Stimulated activated CD4-positive, alpha-beta T cell treated with anti-CD3 and anti-CD28 coated beads, Interleukin-4, amount 100 ng/mL, for 1 hour (primary cell): ENCODE data around the gene C1GALT1C1L.
"Not testable (repeated sequence)": the region's sequence is repeated elsewhere in the genome, so short reads cannot be mapped to it uniquely, and the experiment has no call there.

Experiments used
- DNase-seq: peaks from one replicate; pipeline ENCODE4 v3.0.0-alpha.2; 2020

Gene C1GALT1C1L

DNA sequence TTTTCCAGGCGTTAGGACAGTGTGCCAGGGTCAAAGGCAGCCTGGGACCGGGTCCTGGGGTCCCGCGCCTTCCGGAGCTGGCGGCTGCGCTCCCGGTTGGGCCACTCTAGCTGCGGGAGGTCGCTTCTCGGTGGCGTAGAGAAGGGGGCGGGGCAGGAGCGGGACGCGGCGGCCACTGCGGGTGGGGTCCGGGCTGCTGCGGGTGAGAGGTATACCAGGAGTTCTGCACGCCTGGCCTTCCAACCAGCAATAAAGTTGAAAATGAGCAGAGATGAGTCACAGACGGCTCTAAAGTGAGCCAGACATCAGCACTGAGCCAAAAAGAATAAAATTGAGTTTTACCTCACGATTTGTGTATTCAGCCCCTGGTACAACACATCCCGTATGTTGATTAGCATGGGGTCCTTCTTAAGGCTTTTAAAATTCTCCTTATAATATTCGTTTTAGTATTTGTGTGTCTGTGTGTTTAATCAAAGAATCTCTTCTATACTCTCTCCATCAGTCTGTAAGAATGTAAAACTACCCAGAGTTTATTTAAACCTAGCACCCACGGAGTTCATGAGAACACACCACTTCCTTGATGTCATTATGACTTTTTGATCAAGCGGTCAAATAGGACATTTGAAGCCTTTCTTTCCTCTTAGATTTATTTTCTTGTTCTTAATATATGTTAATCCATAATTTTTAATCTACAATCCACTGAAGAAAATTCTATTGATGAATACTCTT lies at the start of gene C1GALT1C1L:
C1GALT1C1L (minus strand) TSS at position 108 of the 729 bp plus-strand sequence; CDS start at position 1, 107 bp downstream.
- DNase-seq = peak; percentile 37

DNA sequence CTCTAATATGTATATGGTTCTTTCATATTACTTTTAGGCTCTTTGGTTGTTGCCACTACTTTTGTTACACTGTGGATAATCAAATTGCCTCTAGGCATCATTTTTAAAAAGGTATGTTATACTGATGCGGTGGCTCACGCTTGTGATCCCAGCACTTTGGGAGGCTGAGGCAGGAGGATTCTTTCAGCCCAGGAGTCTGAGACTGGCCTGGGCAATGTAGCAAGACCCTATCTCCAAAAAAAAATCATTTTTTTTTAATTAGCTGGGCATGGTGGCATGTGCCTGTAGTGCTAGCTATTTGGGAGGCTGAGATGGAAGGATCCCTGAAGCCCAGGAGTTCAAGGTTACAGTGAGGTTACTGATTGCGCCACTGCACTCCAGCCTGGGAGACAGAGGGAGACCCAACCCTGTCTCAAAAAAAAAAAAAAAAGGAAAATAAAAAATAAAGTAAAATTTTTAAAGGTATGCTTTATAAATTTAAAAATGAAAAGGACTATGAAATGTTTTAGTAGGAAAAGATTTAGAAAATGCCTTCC lies 49.5 kb upstream of the C1GALT1C1L start:
- no peak for DNase-seq

DNA sequence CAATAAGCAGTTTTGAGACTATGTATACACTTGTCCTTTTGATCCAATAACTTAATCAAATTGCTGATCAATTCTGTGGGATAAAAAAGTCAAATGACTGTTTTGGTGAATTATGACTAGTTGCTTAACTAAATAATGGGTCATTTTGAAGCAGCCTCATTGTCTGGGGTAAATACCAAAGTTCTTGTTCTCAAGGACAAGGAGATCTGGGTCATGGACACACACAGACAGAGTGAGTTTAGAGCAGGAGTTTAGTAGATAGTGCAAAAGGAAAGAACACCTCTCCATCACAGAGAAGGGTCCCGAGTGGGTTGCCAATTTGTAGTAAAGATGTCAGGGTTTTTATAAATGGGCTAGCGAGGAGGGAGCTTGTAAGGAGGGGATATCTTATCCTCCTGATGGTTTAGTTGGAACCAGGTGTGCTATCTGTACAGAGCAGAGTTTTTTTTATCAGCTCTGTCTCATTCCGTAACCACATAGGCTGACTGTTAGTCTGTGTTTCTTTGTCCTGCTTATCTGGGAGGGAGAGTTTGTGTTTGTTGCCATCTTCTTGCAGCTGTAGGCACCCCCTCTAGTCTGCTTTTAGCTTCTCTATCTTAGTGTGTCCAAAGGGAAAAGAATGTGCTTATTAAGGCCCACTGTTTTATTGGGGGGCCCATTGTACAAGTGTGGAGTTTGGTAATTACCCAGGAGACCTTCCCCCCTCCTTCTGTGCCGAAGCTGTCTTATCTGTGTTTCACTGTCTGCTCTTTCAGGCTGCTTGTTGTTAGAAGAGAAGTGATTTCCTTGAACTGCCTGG lies 48.7 kb upstream of the C1GALT1C1L start:
- DNase-seq = no peak

DNA sequence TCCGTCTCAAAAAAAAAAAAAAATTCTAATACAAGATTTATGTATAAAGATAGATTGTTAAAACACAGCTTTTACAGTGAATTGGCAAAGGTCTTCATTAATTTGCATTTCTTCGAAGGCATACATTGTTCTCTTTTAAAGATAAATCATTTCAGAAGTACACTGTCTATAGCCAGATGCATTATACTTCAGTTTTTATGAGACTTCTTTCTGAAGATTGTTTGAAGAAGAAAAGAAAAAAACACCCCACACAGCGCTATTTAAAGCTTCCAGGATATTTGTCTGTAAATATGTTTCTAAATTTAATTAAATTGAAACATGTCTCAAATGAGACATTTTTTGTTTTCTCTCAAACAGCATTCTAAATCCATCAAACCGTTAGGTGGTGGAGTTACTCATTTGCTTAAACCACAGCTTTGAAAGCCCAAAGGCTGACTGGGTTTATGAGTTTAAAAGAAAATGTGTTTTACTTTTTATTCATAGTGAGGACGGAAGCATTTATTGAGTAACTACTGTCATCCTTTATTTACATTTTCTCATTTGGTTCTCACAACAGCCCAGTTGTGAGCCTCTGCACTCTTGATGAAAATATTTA lies 42.4 kb upstream of the C1GALT1C1L start:
- no peak for DNase-seq

DNA sequence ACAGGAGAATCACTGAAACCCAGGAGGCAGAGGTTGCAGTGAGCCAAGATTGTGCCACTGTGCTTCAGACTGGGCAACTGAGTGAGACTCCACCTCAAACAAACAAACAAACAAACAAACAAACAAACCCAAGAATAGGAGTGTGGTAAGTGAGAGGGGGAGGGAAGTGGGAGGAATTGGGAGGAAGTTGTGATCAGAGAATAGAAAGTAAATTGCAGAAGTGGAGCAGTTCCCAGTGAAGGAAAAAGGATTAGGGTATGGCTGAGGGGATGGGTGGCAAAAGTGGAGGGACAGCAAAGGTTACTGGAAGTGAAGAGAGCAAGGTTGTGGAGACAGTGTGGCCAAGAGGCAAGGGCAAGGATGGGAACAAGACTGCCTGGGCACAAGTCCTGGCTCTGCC lies 41.1 kb upstream of the C1GALT1C1L start:
- DNase-seq = no peak

DNA sequence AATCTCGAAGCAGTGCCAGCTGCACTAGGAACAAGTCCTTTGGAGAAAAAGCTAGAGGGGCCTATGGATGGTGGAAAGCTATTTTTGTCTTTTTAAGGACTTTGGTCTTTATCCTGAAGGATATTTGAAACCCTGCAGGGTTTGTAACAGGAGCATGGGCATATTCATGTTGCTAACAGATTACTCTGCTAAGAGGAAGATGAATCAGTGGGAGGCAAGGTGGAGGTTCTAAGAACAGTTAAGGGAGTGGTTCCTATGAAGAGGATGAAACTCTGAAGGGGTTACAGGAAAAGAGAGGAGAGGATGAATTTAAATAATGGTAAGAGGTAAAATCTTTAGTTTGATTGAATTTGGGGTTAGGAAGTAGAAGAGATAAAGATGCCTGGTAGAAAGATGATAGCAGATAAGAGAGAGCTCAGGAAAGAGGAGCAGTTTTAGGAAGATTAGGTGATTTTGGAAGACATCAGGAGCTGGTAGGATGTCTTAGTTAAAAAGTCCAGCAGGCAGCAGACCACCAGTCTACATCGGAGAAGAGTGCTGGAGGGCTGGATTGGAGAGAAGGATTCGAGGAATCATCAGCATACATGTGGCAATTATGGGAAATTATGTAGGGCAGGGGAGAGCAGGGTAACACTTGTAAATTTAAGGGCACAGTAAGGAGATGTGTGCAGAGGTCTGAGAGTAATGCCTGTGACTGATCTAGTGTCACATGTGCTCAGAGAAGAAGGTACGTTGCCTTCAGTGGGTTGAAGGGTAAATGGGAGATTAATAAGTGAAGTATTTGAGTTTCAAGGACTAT lies 39.3 kb upstream of the C1GALT1C1L start:
- DNase-seq = no peak

DNA sequence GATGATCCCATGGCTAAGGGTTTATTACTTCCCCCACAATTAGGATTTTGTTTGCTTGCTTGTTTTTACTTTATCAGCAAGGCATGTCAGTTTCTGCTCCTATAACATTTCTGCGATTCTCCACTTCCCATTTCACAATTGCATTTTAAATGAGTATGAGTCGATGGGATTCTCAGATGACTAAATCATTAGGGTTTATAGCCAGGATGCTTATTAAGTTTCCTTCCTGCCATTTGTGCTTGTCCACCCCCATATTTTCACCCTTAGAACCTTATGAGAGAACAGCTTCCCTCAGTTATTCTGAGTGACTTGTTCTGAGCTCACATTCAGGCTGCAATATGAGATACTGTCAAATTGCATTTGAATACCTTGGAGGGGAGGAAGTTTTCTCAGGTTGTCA lies 37.9 kb upstream of the C1GALT1C1L start:
- no peak for DNase-seq

DNA sequence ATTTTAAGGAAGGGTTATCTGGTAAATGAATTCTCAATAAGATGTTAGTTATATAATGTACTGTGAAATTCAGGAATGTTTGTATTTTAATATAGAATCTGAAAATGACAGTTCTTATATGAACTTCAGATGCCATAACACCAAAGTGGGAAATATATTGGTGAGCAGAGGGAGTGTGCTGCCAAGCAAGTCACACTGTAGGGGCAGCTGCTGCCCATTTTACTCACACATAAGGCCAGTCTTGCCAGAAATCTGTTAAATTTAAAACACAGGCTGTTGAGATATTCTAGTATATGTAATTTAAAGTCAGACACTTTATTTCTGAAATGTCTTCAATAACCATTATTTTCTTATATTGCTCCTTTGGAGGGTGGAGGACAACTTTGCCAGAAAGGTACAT lies 34.6 kb upstream of the C1GALT1C1L start:
- no peak for DNase-seq

DNA sequence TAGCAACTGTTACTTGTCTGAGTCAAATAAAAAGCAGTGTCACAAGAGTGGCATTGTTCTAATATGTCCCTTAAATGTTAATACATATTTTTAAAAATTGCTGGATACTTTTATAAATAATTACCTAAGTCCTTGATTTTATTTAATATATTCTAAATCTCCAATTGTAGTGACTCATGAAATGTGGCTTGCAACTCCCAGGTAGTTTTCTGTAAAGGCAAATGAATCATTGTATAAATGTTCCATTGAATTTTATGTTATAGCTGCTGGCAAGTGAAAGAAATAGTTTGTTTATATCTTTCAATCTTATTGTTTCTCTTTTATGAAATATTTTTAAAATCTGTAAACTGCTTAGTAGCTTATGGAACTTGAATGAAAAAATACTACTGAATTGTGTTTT lies 32.7 kb upstream of the C1GALT1C1L start:
- DNase-seq = no peak

DNA sequence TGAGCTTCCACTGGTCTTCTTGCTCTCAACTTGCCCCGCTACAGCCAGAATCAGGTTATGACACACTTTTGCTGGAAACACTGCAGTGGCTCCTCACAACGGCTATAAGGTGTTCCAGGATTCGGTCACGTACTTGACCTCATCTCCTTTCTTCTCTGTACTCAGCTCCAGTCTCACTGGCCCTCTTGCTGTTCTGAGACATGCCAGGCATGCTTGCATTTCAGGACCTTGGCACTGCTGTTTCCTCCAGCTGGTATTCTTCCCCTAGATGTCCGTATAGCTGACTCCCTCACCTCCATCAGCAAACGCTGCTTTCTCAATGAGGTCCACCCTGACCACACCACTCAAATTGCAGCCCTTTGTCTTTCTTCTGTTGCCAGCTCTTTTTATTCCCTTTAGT lies 31.9 kb upstream of the C1GALT1C1L start:
- no peak for DNase-seq

DNA sequence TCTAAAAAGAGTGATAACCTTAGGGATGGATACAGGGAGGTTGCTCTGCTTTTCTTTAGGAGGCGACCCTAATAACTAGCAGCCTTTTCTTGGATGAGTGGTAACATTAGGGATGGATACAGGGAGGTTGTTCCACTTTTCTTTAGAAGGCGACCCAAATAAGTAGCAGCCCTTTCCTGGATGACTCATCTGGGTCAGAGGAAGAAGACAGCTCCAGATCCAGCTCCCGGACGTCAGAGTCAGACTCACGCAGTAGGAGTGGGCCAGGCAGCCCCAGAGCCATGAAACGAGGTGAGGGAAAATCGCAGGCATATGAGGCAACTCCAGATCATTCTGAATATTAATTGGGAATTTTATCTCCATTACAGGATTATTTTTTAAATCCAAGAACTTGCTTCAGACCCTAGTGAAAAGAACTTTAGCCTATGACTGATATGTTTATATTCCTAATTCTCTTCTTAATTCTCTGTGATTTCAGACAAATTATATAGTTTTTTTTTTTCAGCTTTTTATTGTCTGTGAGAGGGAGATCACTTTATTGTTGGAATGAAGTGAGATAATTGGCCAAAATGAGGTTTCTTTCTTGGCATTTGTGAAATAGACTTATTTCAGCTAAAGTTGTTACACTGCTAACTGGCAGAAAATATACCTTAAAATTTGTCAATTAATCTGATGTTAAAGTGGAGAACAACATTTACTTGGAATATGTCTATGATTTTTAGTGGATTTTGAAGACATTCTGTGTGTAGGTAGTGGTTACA lies 31.2 kb upstream of the C1GALT1C1L start:
- DNase-seq = no peak

DNA sequence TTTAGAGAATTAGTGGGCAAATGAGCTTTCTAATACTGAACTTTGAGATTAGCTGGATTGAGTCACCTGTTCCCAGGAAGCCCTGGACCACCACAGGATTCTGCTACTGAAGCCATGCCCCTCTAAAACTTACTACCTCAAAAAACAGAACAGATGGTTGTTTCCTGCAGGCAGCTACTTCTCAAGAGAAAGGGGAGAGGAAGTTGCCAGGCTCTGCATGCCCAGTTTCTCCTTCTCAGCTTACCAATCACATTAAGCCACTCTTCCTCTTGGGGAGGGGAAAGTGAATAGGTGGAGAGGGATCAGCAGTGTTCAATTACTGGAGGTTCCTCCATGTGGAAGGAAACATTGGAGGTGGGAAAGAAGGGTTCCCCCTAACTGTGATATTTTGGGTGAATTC lies 24.9 kb upstream of the C1GALT1C1L start:
- no peak for DNase-seq

DNA sequence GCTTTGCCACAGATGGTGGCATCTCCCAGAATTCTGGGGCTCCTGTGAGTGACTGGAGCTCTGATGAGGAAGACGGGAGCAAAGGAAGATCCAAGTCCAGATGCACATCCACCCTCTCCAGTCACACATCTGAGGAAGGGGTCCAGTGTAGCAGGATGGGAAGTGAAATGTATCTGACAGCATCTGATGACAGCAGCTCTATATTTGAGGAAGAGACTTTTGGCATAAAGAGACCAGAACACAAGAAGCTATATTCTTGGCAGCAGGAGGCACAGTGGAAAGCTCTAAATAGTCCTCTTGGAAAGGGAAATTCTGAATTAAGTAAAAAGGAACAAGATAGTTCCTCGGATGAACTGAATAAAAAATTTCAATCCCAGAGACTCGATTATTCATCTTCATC lies 23.5 kb upstream of the C1GALT1C1L start:
- DNase-seq = no peak

DNA sequence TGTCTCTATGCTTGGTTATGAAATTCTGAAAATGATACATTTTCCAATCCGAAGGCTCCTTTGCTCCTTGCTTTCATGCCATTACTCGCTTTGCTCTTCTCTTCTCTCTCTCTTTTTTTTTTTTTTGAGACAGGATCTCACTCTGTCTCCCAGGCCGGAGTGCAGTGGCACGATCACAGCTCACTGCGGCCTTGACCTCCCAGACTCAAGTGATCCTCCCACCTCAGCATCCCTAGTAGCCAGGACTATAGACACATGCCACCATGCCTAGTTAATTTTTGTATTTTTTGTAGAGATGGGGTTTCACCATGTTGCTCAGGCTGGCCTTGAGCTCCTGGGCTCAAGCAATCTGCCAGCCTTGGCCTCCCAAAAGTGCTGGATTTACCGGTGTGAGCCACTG lies 21.9 kb upstream of the C1GALT1C1L start:
- not testable (repeated sequence) for DNase-seq

DNA sequence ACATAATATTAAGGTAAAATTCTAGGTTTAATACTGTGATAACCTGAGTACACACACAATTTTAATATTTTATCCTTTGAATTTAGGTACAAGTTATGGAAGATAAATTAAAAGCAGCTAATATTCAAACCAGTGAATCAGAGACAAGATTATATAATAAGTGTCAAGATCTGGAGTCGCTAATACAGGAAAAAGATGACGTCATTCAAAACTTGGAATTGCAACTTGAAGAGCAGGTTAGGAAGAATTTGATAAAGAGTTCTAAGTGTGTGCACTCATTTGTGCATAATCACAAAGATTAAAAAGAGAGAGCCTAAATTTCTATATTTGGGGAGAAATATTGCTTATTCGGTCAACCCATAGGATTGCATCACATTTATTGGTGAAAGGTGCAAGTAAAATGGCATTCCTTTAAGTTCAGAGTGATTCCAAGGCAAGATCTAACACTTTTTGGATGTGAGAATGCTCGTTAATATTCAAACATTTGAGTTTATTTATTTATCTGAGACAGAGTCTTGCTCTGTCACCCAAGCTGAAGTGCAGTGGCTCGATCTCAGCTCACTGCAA lies 16.3 kb upstream of the C1GALT1C1L start:
- DNase-seq = no peak

DNA sequence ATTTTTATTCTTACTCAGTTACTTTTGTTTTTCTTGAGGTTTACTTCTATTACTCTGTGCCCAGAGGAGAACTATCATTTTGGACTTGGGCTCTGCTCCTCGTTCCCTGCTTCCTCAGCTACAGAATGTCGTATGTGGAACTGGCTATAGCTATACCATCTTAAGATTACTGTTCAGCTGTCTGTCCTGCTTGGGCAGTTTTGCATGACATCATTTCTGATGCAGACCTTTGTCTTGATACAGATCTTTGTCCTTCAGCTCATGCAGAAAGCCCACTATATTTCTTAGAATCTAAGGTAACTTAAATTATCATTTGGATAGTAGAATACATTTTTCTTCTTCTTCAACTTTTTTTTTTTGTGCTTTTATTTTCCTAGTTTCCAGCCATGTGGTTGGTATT lies 13.8 kb upstream of the C1GALT1C1L start:
- DNase-seq = no peak

DNA sequence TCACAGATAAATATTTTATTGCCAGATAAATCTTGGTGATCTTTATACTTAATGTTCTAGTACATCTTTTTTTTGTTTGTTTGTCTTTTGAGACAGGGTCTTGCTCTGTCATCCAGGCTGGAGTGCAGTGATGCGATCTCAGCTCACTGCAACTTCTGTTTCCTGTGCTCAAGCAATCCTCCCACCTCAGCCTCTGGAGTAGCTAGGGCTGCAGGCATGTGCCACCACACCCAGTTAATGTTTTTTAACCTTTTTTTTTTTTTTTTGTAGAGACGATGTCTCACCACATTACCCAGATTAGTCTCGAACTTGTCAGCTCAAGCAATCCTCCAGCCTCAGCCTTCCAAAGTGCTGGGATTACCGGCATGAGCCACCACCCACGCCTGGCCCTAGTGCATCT lies 9.1 kb upstream of the C1GALT1C1L start:
- no peak for DNase-seq

DNA sequence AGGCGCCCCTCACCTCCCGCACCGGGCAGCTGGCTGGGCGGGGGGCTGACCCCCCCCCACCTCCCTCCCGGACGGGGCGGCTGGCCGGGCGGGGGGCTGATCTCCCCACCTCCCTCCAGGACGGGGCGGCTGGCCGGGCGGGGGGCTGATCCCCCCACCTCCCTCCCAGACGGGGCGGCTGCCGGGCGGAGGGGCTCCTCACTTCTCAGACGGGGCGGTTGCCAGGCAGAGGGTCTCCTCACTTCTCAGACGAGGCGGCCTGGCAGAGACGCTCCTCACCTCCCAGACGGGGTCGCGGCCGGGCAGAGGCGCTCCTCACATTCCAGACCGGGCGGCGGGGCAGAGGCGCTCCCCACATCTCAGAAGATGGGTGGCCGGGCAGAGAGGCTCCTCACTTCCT lies 1.6 kb upstream of the C1GALT1C1L start:
- not testable (repeated sequence) for DNase-seq

DNA sequence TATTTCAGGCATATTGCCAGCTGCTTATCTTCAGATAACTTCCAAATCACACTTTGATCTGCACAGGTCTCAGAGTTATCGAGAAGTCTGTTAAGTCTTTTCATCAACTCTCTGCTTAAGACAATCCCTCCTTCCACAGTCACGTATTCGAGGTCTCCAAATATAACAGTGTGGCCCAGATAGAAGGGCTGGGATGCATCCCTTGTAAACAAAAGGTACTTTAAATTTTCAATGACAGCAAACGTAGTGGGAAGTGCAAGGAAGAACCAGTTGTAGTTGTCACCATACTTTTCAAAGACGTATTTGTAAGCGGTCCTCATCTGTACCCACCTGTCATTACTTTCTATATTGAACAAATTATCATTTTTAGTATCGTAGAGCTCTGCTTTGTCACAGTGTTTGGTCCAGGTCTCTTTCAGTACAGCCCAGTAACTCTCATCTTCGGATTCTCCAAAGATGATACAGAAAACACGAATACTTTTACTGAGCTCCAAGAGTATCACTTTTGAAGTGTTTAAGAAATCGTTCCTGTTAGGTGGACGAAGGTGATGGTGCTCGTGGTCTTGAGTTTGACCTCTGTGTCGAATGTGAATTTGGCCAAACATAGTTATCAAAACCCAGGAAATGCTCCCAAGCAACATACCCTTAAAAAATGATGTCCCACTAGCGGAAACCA lies 445 bp downstream of the C1GALT1C1L start:
- DNase-seq = no peak

DNA sequence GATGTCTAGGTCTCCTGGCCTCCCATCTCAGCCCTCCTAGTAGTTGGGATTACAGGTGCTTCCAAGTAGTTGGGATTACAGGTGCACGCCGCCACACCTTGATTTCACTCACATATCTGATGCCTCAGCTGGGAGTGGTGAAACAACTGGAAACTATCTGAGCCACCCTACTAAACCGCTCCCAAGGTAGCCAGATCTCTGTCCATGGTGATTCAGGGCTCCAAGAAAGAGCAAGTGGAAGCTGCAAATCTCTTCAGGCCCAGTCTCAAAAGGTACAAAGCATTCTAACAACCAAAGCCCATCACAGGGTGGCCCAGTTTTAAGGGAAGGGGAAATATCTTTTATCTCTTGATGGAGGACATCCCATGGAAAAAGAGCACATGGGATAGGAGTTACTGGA lies 19.0 kb downstream of the C1GALT1C1L start:
- DNase-seq = no peak

DNA sequence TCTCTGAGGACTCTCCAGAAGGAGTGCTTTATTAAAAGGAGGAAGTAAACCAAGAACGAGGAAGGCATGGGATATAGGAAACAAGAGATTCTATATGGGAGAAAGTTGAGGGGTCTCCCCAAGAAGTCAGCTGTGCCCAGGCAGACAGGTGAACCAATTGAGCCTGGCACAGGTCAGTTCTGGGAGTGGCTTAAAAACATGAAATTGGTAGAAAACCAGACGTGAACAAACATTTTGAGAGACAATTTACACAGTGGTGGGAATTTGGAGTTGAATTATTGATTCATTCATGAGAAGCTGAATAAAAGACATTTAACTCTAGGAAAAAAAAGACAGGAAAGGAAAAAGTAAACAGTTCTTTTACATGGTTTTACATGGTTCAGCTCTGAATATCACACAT lies 22.7 kb downstream of the C1GALT1C1L start:
- no peak for DNase-seq
